Measurements from ENCODE around the gene CD79A.

CD79A gene

DNA sequence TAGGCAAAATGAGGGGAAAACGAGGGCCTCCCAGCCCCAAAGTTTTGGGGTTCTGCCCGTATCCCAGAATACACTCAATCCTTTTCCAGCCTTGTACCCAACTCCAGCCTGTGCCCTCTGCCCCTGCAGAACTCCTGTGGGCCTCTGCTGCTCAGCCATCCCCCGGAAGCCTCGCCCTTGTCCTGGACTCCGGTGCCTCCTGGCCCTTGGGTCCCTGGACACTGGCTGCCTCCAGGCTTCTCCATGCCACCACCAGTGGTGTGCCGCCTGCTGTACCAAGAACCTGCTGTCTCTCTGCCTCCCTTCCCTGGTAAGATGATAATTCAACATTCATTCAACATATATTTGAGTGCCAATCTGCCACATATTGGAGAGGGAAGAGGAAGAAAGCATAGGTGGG is 28.4 kb upstream of the CD79A start:
- no peak overlapping the region for H3K4me3 ChIP-seq (replicated peaks; ENCODE audit: insufficient read depth, low read length)
- no peak overlapping the region for H3K27ac ChIP-seq (replicated peaks)
- TF ChIP-seq SPI1 (IDR thresholded peaks at IDR 0.05; ENCODE audit: borderline replicate concordance, low read depth) (no peak), REST (IDR thresholded peaks at IDR 0.05; ENCODE audit: insufficient replicate concordance, low read depth) (no peak), POLR2AphosphoS5 (IDR thresholded peaks at IDR 0.05; ENCODE audit: low read depth) (no peak), GABPA (IDR thresholded peaks at IDR 0.05; ENCODE audit: low read depth) (no peak), CTCF (IDR thresholded peaks at IDR 0.05; ENCODE audit: insufficient read depth, low read length) (no peak)
- DNase-seq (ENCODE audit: low read depth in 1 of 2, low spot score in 1 of 2) = no peak
- H3K27me3 ChIP-seq (ENCODE audit: insufficient read depth, poor library complexity, severe bottlenecking) = no peaks in the 10 kb centered on the region

- TF ChIP-seq CTCF (IDR thresholded peaks at IDR 0.05; ENCODE audit: insufficient read depth, low read length) (no peak), SPI1 (IDR thresholded peaks at IDR 0.05; ENCODE audit: borderline replicate concordance, low read depth) (no peak), GABPA (IDR thresholded peaks at IDR 0.05; ENCODE audit: low read depth) (no peak), REST (IDR thresholded peaks at IDR 0.05; ENCODE audit: insufficient replicate concordance, low read depth) (no peak), POLR2AphosphoS5 (IDR thresholded peaks at IDR 0.05; ENCODE audit: low read depth) (no peak)
- Histone ChIP-seq H3K27ac (replicated peaks) (no peak overlapping the region), H3K4me3 (replicated peaks; ENCODE audit: insufficient read depth, low read length) (no peak overlapping the region), H3K27me3 (ENCODE audit: insufficient read depth, poor library complexity, severe bottlenecking) (no peaks in the 10 kb centered on the region)
- DNase-seq (ENCODE audit: low read depth in 1 of 2, low spot score in 1 of 2) = no peak
These were observed 28.0 kb upstream of the CD79A start for GRCh38 chr19:41849067-41849466.

GRCh38 chr19:41850381-41850780 is 26.7 kb upstream of the CD79A start:
- no peak for DNase-seq (ENCODE audit: low read depth in 1 of 2, low spot score in 1 of 2)
- H3K27me3 ChIP-seq (ENCODE audit: insufficient read depth, poor library complexity, severe bottlenecking) = no peaks in the 10 kb centered on the region
- no peak for TF ChIP-seq POLR2AphosphoS5 (IDR thresholded peaks at IDR 0.05; ENCODE audit: low read depth)
- no peak for TF ChIP-seq GABPA (IDR thresholded peaks at IDR 0.05; ENCODE audit: low read depth)
- no peak for TF ChIP-seq SPI1 (IDR thresholded peaks at IDR 0.05; ENCODE audit: borderline replicate concordance, low read depth)
- TF ChIP-seq CTCF (IDR thresholded peaks at IDR 0.05; ENCODE audit: insufficient read depth, low read length) = no peak
- no peak for TF ChIP-seq REST (IDR thresholded peaks at IDR 0.05; ENCODE audit: insufficient replicate concordance, low read depth)

More at GRCh38 chr19:41850381-41850780, 26.7 kb upstream of the CD79A start:
- H3K27ac ChIP-seq (replicated peaks) = no peak overlapping the region
- H3K4me3 ChIP-seq (replicated peaks; ENCODE audit: insufficient read depth, low read length) = no peak overlapping the region

All from HL-60 (cell line).